Cardiac muscle cell (in vitro differentiated cells and primary cell): Measurements from ENCODE around the gene FKBP2. TPM values are rescaled to one million over a fixed set of nuclear protein-coding genes. Genes with fewer than 3 reads are reported as not detected.

Source experiments
- DNase-seq, 2 donors: peaks; one replicate each; pipeline versions ENCODE4 v3.0.0 to v3.0.0-alpha.2; 2010 to 2017; ENCODE audit warnings: low read depth in 1 of 2, low spot score in 1 of 2
- H3K27ac ChIP-seq: fragments of 200-600 bp; sonication (generic); 2 replicates; pipeline ENCODE4 v1.5.1; 2016
- H3K27me3 ChIP-seq: fragments of 200-600 bp; sonication (generic); 2 replicates; pipeline ENCODE4 v1.6.0; 2016; ENCODE audit warnings: control low read depth
- H3K36me3 ChIP-seq: fragments of 200-600 bp; sonication (generic); 2 replicates; pipeline ENCODE4 v1.5.1; 2016; ENCODE audit warnings: control low read depth
- H3K4me1 ChIP-seq: fragments of 200-600 bp; sonication (generic); 2 replicates; pipeline ENCODE4 v1.8.1; 2017; ENCODE audit warnings: low read depth, mild to moderate bottlenecking, mixed run types
- H3K4me3 ChIP-seq: fragments of 200-600 bp; sonication (generic); 2 replicates; pipeline ENCODE4 v1.5.1; 2016; ENCODE audit warnings: mild to moderate bottlenecking
- H3K9me3 ChIP-seq: fragments of 200-600 bp; sonication (generic); 2 replicates; pipeline ENCODE4 v1.5.1; 2017; ENCODE audit warnings: low read depth, mild to moderate bottlenecking, control low read depth
- polyA plus RNA-seq: library from polyadenylated mRNA; unstranded; fragments of >200 nt; fragmentation: Nextera tagmentation; extraction: Ambion mirVana; gene quantifications from 2 replicates; pipeline ENCODE4 v1.2.1, GENCODE V29; 2016
- total RNA-seq: library from RNA; depleted of rRNA; stranded (reverse); fragments of >200 nt; gene quantifications from 2 replicates; pipeline ENCODE4 v1.2.3, GENCODE V29; 2016
- TF ChIP-seq, protein P1 (sequence below): IDR thresholded peaks from 2 replicates; pipeline ENCODE4 v1.5.1; 2012; ENCODE audit warnings: low read depth, mild to moderate bottlenecking, low read length

Gene FKBP2
- total and polyA plus RNA-seq, 2 experiments from 2014 or later: 102 to 321 TPM

DNA sequence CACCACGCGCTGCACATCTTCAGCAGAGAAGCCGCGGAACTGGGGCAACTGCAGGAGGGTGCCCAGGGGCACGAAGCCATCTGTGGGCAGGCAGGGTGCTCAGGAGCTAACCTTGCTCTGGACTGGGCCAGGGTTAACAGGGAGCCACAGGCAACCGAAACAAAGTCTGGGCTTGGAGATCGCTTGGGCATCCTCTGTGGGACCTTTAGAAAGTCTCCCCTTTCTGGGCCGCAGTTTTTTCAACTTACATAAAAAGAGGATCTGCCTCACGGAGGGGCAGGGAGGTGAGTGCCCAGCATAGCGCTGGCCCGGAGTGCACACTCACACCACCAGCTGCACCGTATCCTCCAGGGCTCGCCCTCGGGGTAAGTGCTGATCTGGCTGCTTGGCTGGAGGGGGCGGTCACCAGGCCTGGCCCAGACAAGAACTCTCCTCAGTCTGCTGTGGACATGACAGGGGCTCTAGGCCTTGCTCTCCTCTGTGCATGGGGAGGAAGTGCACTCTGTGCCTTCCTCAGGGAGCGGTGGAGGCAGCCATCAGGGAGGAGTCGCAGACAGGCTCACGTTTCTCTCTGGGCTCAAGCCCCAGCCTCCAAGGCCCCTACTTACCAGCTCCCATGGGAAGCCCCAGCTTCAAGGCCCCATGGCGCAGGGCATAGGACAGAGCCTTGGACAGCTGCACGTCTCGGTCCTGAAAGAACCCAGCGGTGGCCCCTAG is 15.8 kb upstream of the FKBP2 start:
- Histone ChIP-seq H3K27ac (peak overlapping the region; percentile 65), H3K36me3 (peaks cover 4% of the 10 kb centered on the region), H3K4me1 (peaks cover 20% of the 10 kb centered on the region), H3K4me3 (peak overlapping the region; percentile 68), H3K9me3 (no peaks in the 10 kb centered on the region), H3K27me3 (no peaks in the 10 kb centered on the region)
- no peak for DNase-seq
- TF ChIP-seq, protein P1, sequence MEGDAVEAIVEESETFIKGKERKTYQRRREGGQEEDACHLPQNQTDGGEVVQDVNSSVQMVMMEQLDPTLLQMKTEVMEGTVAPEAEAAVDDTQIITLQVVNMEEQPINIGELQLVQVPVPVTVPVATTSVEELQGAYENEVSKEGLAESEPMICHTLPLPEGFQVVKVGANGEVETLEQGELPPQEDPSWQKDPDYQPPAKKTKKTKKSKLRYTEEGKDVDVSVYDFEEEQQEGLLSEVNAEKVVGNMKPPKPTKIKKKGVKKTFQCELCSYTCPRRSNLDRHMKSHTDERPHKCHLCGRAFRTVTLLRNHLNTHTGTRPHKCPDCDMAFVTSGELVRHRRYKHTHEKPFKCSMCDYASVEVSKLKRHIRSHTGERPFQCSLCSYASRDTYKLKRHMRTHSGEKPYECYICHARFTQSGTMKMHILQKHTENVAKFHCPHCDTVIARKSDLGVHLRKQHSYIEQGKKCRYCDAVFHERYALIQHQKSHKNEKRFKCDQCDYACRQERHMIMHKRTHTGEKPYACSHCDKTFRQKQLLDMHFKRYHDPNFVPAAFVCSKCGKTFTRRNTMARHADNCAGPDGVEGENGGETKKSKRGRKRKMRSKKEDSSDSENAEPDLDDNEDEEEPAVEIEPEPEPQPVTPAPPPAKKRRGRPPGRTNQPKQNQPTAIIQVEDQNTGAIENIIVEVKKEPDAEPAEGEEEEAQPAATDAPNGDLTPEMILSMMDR: no peak

DNA sequence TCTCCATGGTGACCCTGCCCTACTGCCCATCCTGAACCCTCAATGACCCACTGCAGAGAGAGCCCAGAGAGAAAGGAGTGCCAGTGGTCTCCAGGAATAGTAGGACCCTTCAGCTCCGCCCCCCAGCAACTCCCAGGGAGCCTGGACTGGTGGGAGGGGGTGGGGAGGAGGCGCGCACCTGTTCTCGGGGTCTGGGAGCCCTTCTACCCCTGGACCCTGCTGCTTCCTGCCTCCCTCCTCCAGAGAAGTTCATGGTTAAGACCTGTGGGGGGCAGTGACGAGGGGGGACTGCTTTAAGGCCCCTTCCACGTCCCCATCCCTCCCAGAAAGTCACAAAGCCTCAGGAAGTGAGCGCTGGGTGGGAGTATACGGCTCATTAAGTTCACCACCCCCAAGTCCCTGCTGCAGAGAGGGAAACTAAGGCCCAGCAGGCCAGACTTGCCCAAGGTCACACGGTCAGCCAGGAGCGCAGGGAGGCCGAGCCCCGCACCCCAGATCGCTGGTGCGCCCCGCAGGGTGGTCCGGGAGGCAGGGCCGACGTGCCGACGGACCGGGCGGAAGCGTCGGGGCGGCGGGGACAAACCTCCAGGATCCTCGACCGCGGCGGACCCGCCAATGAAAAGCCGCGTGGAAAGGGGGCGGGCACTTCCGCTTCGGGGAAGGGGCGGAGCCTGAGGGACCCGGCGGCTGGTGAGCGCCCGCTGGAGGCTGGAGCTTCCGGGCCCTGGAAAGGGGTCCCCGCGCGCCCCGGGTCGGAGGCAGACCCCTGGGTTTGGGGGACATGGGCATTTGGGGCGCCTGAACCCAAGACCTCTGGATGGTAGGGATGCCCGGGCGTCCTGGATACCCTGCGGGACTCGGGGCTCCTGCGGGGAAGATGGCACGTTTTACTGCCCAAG is 15.0 kb upstream of the FKBP2 start, which contains the start of the genes NUDT22 and TRPT1:
TSS of gene NUDT22 (plus strand) at position 667 of the 899 bp plus-strand sequence. CDS start 379 bp downstream, outside the sequence.
TSS of gene TRPT1 (minus strand) at position 579 of the 899 bp plus-strand sequence. CDS start at position 253, 326 bp downstream.
- TF ChIP-seq, protein P1: peak; percentile 24

DNA sequence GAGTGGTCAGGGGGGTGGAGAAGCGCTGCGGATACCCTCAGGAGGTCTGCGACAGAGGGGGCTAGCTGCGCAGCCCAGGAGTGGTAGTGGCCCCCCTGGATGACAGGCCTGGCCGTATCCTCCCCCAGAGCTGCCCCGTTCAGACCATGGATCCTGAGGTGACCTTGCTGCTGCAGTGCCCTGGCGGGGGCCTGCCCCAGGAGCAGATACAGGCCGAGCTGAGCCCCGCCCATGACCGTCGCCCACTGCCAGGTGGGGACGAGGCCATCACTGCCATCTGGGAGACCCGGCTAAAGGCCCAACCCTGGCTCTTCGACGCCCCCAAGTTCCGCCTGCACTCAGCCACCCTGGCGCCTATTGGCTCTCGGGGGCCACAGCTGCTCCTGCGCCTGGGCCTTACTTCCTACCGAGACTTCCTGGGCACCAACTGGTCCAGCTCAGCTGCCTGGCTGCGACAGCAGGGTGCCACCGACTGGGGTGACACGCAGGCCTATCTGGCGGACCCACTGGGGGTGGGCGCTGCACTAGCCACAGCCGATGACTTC is 14.3 kb upstream of the FKBP2 start:
- Histone ChIP-seq H3K4me1 (peaks cover 20% of the 10 kb centered on the region), H3K4me3 (peak overlapping the region; percentile 68), H3K9me3 (no peaks in the 10 kb centered on the region), H3K27me3 (no peaks in the 10 kb centered on the region), H3K36me3 (peaks cover 4% of the 10 kb centered on the region), H3K27ac (no peak overlapping the region)
- no peak for DNase-seq
- TF ChIP-seq, protein P1: no peak

More for the DNA sequence above, 15.0 kb upstream of the FKBP2 start, which contains the start of the genes NUDT22 and TRPT1:
- peak within 1 kb of the TSS; percentile 68 for H3K4me3 ChIP-seq
- no peaks in the 10 kb centered on the region for H3K27me3 ChIP-seq
- H3K27ac ChIP-seq: peak within 1 kb of the TSS; percentile 65
- peaks cover 4% of the 10 kb centered on the region for H3K36me3 ChIP-seq
- H3K4me1 ChIP-seq: peaks cover 20% of the 10 kb centered on the region
- no peaks in the 10 kb centered on the region for H3K9me3 ChIP-seq
- peak; percentile 80 to 91 for DNase-seq

- H3K36me3 ChIP-seq: peaks cover 4% of the 10 kb centered on the region
- H3K4me1 ChIP-seq: peaks cover 20% of the 10 kb centered on the region
- H3K4me3 ChIP-seq: no peak overlapping the region
- no peak overlapping the region for H3K27ac ChIP-seq
- H3K27me3 ChIP-seq: no peaks in the 10 kb centered on the region
- peak in 1 of 2 donors; percentile 36 for DNase-seq
- no peaks in the 10 kb centered on the region for H3K9me3 ChIP-seq
- TF ChIP-seq, protein P1: no peak
Measured at GRCh38 chr11:64227405-64227956, 13.4 kb upstream of the FKBP2 start.
